A549 treated with Mapracorat at 1 μM for 4 hours (cell line): ENCODE data around the gene SMC3. TPM values are rescaled to one million over a fixed set of nuclear protein-coding genes. Genes with fewer than 3 reads are reported as not detected.

ENCODE experiments used
- total RNA-seq: library from RNA; stranded (reverse); fragments of 200-300 nt; extraction: Qiagen RNA extraction; gene quantifications from 5 replicates; pipeline ENCODE4 v1.2.3, GENCODE V29; 2022

The SMC3 gene
- 39.6 to 61.1 TPM (median 43.6 TPM) in 5 replicates for total RNA-seq

GRCh38 chr10:110567201-110568054, at the start of gene SMC3:
Gene SMC3 (plus strand): TSS chr10:110567695. CDS start chr10:110567817, 122 bp downstream.

DNA sequence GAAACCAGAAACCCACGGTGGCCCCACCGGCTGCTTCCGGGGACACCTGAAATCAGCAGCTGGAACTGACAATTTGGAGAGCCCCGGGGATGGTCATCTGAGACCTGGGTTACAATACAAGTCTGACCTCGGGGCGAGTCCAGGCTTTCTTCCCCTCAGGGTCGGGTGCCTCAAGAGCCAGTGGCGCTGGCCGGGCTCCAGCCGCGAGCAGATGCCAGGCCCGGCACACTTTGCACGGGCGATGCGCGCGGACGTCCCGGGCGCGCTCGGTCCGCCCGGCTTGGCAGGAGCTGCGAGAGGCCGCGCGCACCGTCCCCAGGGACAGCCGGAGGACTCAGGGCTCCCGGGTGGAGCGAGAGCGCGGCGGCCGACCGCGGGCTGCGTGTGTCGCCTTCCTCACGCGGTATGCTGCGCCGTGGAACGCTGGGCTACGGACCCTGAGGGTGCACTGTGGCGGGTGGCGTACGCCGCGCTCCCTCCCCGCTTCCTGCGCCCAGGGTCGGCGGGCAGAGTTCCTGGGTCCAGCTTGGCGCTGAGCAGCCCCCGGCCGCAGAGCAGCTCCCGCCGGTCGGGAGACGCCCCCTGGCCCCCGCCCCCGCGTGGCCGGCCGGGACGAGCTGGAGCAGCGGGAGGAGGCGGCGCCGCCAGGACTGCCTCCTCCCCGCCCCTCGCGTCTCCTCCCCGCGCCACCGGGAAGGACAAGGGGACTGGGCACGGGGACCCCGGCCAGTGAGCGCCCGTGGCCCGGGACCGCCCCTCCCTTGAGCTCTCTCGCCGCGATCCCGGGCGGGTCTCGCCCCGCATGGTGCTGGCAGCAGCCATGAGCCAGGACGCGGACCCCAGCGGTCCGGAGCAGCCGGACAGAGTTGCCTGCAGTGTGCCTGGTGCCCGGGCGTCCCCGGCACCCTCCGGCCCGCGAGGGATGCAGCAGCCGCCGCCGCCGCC, 76.4 kb downstream of the SMC3 start, which contains the start of gene RBM20:
RBM20 (plus strand) TSS at position 684 of the 945 bp plus-strand sequence; CDS start at position 803, 119 bp downstream.

Other genes starting within 250 kb of the SMC3 start
- 107 to 157 TPM (median 136 TPM) in 5 replicates for gene DUSP5, start 69.8 kb upstream of the SMC3 start, total RNA-seq
- gene RBM20, start 76.6 kb downstream of the SMC3 start, total RNA-seq, result 2.3 to 3.2 TPM (median 3.0 TPM) in 5 replicates